ENCODE data around the gene GALNT6.

GRCh38 chr12:51393676-51394545, 2.7 kb upstream of the GALNT6 start:
- TF ChIP-seq CTCF (IDR thresholded peaks at IDR 0.05 in 8 of 11, conservative IDR thresholded peaks at IDR 0.05 in 3 of 11) (no peak), POLR2A (IDR thresholded peaks at IDR 0.05) (no peak), POLR2AphosphoS5 (IDR thresholded peaks at IDR 0.05) (peak in 2 of 3 donors; percentile 26 to 61)
